HG03139 (cell line): Measurements from ENCODE around the gene AKT2.
"Not testable (repeated sequence)": the region's sequence is repeated elsewhere in the genome, so short reads cannot be mapped to it uniquely, and the experiment has no call there.

ENCODE experiments used
- ATAC-seq: cut with Tn5 transposase; IDR thresholded peaks from one replicate; pipeline ENCODE4 v1.9.1; 2021; ENCODE audit not compliant: unreplicated experiment

The AKT2 gene

GRCh38 chr19:40221858-40222619 is 63.1 kb downstream of the AKT2 start:
- ATAC-seq: no peak

- ATAC-seq: no peak
These were observed 64.5 kb downstream of the AKT2 start for GRCh38 chr19:40220674-40221073.

DNA sequence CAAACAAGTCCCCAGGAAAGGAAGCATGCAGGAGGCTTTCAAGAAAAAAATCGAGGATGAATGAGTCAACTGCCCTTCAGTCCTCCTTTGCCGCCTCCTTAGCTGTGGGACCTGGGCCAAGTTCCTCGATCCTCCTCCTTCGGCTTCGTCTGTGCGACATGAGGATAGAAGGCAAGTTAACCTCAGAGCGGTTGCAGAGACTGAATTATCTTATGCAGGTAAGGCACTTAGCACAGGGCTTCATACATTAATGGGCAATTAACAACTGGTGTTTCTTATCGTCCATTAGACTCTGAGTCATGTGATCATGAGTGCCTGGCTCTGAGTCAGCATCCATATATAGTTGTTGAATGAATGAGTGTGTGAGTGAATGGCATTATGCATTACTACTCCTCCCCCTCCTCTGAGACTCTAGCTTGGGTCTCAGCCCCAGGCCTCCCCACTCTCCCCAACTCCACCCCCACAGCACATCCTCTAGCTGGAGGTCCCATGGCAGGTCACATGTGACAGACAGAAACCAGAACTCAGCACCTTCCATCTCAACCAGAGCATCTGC is 65.3 kb downstream of the AKT2 start:
- ATAC-seq: no peak

- not testable (repeated sequence) for ATAC-seq
These were observed 66.1 kb downstream of the AKT2 start for GRCh38 chr19:40219029-40219428.

DNA sequence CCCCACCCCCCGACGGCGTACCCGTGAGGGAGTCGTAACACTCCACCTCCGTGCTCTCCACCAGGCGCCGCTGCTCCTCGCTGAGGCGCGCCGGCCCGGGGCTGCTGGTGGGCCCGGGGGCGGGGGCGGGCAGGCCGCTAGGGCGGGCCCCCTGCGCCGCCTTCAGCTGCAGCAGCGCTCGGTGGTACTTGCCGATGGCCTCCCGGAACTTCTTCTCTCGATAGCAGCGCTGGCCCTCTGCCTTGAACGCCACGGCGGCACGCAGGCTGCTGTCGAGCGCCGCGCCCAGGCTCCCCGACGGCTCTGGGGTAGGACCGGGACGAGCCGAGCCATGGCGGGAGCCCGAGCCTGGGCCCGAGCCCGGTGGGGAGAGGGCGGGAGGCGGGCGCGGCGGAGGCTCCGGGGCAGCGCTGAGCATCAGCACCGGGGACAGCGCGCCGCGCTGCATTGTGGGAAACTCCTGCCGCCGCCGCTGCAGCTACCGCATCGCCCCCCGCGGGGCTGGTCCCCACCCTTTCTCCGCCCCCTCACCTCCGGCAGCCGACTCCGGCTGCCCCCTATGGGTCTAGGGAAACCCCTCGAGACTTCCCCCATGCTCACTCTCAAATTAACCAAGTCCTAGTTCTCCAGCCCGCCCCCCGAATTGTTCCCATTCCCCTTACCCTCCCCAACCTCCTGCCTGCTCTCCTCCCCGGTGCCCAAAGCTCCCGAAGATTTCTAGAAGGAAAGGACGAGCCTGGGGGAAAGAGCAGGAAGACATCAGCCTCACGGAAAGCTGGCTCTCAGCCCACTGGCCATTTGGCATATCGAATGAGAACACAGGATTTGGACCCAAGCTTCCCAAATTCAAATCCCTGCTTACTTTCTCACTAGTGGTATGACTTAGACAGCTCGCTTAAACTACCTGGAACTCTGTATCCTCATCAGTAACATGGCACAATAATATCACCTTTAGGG is 66.9 kb downstream of the AKT2 start, which contains the start of gene TTC9B:
Gene TTC9B (minus strand): TSS at position 451 of the 957 bp plus-strand sequence. CDS start 3 bp downstream, at position 448.
- ATAC-seq: no peak

DNA sequence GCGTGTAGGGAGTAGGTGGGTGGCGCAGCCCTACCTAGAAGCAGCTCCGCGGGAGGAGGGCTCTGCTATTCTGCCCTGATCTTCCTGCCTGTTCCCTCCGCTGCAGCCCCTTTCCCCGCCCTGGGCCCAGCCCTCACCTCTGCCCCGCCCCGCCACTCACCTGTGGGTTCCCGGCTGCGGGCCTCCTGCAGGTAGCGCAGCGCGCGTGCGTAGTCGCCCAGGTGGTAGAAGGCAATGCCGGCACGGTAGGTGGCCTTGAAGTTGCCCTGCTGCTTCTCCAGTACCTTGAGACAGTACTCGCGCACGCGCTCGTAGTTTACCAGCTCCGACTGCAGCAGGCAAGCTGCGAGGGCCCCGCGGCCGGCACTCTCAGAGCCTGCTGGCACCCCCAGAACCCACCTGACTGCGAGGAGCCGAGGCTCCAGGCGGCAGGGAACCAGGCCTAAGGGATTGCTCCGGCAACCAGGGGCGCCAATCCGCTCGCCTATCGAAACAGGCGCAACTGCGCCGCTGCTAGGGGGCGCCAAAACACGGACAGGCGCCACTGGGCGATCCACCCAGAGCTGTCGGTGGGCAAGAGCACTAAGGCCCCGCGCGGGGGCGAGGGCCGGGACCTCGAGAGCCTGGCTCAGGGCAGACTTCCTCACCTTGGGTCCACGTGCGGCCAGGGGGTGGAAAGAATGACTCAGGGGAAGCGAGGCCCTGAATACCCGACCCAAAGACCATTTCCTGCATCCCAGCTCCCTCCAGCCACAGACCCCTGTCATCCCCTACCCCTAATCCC is 67.9 kb downstream of the AKT2 start:
- no peak for ATAC-seq

DNA sequence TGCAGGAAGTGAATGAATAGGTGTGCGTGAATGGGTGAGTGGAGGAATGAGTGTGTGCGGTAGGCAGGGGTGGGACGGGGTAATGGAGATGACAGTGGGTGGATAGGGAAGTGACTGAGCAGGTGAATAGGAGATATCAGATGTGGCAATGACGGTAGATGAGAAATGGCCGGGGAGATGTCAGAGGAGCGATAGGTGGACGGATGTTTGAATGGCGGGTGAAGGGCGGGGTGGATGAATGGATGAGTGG is 68.4 kb downstream of the AKT2 start:
- no peak for ATAC-seq

GRCh38 chr19:40216013-40216776 is 69.0 kb downstream of the AKT2 start:
- ATAC-seq: no peak

- ATAC-seq: no peak
These were observed 70.2 kb downstream of the AKT2 start for GRCh38 chr19:40214936-40215335.

- ATAC-seq: no peak
These were observed 71.1 kb downstream of the AKT2 start for GRCh38 chr19:40213882-40214570.

DNA sequence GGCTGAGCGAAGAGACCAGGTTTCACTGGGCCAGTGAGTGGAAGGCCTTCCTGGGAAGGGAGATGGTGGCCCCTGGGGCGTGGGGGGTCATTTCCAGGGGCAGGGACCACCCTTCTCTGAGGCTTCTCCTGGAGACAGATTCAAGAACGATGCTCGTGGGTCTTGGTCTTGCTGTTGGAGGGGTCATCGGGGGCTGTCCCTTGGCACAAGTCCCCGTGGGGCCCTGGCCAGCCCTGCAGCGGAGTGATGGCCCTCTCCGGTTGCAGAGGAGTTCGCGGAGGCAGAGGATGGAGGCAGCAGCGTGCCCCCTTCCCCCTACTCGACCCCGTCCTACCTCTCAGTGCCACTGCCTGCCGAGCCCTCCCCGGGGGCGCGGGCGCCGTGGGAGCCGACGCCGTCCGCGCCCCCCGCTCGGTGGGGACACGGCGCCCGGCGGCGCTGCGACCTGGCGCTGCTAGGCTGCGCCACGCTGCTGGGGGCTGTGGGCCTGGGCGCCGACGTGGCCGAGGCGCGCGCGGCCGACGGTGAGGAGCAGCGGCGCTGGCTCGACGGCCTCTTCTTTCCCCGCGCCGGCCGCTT is 71.8 kb downstream of the AKT2 start:
- no peak for ATAC-seq

GRCh38 chr19:40210889-40211288 is 74.3 kb downstream of the AKT2 start:
- ATAC-seq: no peak

GRCh38 chr19:40208602-40209001 is 76.5 kb downstream of the AKT2 start:
- ATAC-seq: no peak

DNA sequence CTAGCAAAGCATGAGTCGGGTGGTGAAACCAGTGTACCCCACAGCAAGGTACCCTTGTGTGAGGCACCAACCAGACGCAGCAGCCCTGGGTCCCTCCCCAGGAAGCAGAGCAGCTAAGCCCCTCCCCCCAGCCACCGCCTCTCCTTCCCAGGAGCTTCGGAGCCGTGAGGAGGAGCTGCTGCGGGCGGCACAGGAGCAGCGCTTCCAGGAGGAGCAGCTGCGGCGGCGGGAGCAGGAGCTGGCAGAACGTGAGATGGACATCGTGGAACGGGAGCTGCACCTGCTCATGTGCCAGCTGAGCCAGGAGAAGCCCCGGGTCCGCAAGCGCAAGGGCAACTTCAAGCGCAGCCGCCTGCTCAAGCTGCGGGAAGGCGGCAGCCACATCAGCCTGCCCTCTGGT is 79.4 kb downstream of the AKT2 start:
- ATAC-seq: no peak

GRCh38 chr19:40204381-40204780 is 80.8 kb downstream of the AKT2 start:
- ATAC-seq: no peak

DNA sequence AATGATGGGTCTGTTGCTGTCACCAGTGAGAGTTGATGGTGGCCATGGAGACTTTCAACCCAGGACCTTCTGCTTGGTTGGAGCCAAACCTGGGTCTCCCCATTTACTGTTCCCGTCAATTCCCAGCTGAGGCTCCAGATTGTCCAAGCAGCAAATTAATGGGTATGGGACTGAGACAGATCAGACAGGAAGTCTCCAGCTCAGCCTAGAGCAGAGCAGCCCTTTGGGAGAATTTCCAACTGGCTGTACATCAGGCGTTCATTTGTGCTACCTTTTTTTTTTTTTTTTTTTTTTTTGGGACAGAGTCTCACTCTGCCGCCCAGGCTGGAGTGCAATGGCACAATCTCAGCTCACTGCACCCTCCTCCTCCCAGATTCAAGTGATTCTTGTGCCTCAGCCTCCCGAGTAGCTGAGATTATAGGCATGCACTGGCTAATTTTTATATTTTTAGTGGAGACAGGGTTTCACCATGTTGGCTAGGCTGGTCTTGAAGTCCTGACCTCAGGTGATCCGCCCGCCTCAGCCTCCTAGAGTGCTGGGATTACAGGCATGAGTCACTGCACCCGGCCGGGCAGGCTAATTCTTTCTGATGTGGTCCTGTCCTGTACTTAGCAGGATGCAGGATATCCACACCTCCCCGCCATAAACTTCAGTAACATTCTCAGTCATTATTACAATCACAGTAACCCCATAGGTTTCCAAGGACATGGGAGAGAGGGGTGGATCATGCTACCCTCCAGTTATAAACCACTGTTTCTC is 84.6 kb downstream of the AKT2 start:
- no peak for ATAC-seq

- ATAC-seq: no peak
These were observed 86.7 kb downstream of the AKT2 start for GRCh38 chr19:40198272-40198990.

DNA sequence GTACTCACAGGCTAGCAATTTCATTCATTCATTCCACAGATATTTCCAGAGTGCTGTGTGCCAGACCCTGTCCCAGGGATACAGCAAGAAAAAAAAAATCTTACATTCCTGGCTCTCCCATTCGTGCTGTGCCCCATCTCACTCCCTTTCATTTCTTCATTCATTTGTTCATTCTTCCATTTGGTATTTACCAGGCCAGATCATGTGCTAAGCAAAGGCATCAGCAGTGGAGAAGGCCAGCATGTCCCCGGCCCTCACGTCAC is 91.6 kb downstream of the AKT2 start:
- no peak for ATAC-seq
